GM12873 (cell line): Measurements from ENCODE around the gene SPECC1L.

Experiments used
- CTCF ChIP-seq: IDR thresholded peaks from 2 replicates; pipeline ENCODE4 v1.5.1; 2012; ENCODE audit warnings: low read depth, mild to moderate bottlenecking, moderate library complexity, low read length, control low read depth; ENCODE audit not compliant: insufficient read depth; ENCODE audit errors: missing control alignments

The SPECC1L gene

GRCh38 chr22:24331468-24332440 lies 61.1 kb downstream of the SPECC1L start:
- TF ChIP-seq CTCF = no peak

DNA sequence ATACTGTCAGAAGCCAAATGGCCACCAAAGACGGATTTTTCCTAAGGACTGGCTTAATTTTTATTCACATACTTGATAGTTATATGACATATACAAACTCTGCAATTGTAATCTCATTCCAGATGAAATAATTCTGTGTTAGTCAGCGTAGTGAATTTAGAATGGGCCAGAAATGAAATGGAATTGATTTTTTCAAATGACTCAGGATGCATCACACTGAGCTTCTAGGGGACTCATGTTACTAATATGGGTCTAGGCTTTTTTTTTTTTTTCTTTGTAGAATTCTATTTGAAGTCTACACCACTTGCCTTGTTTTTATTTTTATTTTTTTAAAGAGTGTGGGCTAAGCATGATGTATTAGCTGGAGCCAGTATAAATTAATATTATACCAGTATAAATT lies 62.7 kb downstream of the SPECC1L start:
- no peak for TF ChIP-seq CTCF

DNA sequence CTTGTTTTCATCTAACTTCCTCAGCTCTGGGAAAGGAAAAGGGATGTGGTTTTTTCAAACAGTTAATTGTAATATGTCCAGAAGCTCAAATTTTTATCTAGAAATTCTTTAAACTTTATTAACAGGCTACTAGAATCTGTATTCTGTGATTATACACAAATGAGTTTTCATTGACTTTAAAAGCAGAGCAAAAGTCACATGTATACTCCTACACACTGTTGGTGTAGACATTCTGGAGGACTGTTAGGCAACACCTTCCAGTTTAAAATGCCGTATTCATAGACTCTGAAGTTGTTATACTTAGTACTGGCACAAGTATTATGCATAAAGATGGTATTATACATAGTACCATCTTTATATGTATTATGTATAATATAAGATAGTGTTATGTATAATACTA lies 64.9 kb downstream of the SPECC1L start:
- no peak for TF ChIP-seq CTCF

DNA sequence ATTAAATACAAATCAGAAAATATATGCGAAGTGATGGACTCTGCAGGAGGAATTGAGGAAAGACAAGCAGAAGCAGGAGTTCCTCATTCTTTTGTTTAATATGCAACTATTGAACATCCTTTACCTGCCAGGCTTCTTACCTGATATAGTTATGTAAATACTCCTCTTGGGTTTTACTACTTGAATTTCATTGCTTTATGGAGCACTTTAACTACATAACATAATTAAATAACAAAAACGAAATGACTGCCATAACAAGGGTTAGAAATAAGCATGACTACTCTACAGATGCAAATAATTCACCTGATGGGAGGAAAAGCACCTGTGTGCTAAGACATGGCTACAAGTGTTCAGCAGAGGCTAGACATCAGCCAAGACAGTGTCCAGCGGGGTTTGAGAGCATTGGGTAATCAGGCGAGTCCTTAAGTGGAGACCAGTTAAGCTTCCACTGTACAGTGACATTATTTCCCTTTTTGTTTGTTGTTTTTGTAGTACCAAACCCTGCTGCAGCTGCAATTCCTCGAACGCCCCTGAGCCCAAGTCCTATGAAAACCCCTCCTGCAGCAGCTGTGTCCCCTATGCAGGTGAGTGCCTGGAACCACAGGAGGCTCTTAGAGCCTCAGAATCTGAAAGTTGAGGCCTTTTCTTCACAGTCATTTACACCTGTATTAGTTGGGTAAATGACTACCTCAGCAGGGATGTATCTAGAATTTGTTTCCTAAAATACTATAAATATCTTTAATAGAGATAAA lies 67.4 kb downstream of the SPECC1L start:
- no peak for TF ChIP-seq CTCF

DNA sequence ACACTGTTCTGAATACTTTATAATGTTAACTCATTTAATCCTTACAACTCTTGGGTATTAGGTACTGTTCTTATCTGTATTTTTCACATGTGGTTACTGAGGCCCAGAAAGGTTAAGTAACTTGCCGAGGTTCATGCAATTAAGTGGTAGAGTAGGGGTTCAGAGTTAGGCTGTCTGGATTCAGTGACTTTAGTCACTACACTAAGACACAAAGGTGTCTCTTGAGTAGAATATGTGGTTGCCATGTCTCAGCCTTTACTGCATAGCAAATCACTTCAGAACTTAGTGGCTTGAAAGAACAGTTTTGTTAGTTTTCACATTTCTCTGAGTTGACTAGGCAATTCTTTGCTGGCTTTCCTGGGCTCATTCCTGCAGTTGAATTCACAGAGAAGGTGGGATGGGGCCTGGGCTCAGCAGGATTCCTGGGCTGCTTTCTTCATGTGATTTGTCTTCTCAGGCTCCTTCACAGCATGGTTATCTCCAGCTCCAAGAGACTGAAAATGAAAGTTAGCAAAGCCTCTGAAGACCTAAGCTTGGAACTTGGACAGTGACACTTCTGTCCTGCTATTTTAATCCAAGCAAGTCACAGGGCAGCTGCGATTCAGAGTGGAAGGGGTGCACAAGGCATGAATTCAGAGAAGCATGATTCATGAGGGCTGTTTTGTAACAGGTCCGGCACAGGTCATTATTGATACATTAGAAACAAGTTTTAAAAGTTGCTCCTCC lies 68.3 kb downstream of the SPECC1L start:
- TF ChIP-seq CTCF = no peak

- no peak for TF ChIP-seq CTCF
Measured at GRCh38 chr22:24339452-24339747, 68.8 kb downstream of the SPECC1L start.

DNA sequence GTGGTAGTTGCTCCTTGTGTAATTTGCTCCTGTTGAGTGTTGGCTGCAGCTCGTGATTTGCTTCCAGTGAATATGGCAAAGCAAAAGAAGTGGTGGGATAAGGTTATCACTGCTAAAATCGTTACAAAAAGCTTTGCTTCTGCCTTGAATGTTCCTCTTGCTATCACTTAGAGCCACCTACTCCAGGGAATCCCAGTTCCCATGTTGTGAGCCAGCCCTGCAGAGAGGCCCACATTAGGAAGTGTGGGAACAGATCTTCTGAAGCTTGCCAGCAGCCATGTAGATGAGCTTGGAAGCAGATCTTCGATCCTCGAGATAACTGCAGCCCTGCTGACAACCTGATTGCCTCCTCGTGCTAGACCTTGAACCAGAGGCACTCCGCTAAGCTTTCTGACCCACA lies 71.0 kb downstream of the SPECC1L start:
- no peak for TF ChIP-seq CTCF
